Progenitor cell of endocrine pancreas (in vitro differentiated cells): ENCODE data around the gene SYCN. TPM values are rescaled to one million over a fixed set of nuclear protein-coding genes. Genes with fewer than 3 reads are reported as not detected.

ENCODE experiments used
- DNase-seq: peaks from one replicate; pipeline ENCODE4 v3.0.0; 2021; ENCODE audit warnings: low spot score; ENCODE audit not compliant: unreplicated experiment
- H3K27ac Mint-ChIP-seq: 2 replicates; pipeline ENCODE4 v1.8.0; 2021; ENCODE audit warnings: mild to moderate bottlenecking, moderate library complexity, mixed read lengths
- H3K27me3 Mint-ChIP-seq: 2 replicates; pipeline ENCODE4 v1.8.0; 2021; ENCODE audit warnings: mixed read lengths
- H3K36me3 Mint-ChIP-seq: 2 replicates; pipeline ENCODE4 v1.8.0; 2022; ENCODE audit warnings: mixed read lengths; ENCODE audit not compliant: insufficient read depth
- H3K4me1 Mint-ChIP-seq: 2 replicates; pipeline ENCODE4 v1.8.0; 2021; ENCODE audit warnings: low read depth, mixed read lengths
- H3K4me3 Mint-ChIP-seq: 2 replicates; pipeline ENCODE4 v1.8.0; 2021; ENCODE audit warnings: low read depth, mild to moderate bottlenecking, moderate library complexity, mixed read lengths
- H3K9me3 Mint-ChIP-seq: 2 replicates; pipeline ENCODE4 v1.8.0; 2021; ENCODE audit warnings: low read depth, mixed read lengths
- long read RNA-seq: library from polyadenylated mRNA; unstranded; transcript quantifications from one replicate; pipeline ENCODE4 v2.0.0, GENCODE V29; 2020
- total RNA-seq: library from RNA; stranded (reverse); gene quantifications from 2 replicates; pipeline ENCODE4 v1.2.1, GENCODE V29; 2021
- TF ChIP-seq, protein P1 (sequence below): fragments of 200-600 bp; sonication (generic); IDR thresholded peaks from one replicate; pipeline ENCODE4 v1.5.0; 2021; ENCODE audit warnings: antibody characterized with exemption, mild to moderate bottlenecking; ENCODE audit not compliant: unreplicated experiment

SYCN gene, protein sequence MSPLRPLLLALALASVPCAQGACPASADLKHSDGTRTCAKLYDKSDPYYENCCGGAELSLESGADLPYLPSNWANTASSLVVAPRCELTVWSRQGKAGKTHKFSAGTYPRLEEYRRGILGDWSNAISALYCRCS
- not detected in 2 replicates for total RNA-seq
- long read RNA-seq, result 0 reads

DNA sequence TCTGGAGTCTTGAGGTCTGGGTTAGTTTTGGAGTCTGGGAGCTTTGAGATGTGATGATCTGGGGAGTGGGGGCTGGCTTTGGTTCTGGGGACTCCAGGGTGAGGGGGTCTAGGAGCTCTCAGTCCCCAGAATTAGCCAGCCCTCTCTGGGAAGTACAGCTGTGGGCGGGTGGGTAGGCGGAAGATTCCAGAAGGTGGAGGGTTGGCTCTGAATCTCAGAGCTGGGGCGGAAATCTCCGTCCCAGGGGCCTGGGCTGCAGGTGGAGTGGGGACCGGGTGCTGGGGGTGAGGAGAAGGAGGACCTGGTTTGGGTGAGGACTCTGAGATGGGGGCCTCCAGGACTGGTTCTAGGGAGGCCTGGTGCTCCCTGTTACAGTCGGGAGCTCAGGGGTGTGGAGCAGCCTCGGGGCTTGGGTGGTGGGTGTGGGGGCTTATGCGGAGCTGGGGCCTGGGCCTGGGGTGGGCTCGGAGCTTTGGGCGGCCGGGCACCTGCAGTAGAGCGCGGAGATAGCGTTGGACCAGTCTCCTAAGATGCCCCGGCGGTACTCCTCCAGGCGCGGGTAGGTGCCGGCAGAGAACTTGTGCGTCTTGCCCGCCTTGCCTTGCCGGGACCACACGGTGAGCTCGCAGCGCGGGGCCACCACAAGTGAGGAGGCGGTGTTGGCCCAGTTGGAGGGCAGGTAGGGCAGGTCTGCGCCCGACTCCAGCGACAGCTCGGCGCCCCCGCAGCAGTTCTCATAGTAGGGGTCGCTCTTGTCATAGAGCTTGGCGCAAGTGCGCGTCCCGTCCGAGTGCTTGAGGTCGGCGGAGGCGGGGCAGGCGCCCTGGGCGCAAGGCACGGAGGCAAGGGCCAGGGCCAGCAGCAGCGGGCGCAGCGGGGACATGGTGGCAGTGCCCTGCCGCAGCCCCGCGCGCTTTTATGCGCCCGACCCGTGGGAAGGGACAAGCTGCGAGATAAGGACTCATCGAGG, at the start of gene SYCN:
Gene SYCN, minus strand, starts transcription at position 892 of the 970 bp plus-strand sequence. Its CDS starts 9 bp downstream, at position 883.
- no peak for DNase-seq
- no peaks in the 10 kb centered on the region for H3K9me3 Mint-ChIP-seq
- no peaks in the 10 kb centered on the region for H3K36me3 Mint-ChIP-seq
- H3K4me3 Mint-ChIP-seq, result no peak within 1 kb of the TSS
- H3K4me1 Mint-ChIP-seq, result peaks cover 5% of the 10 kb centered on the region
- TF ChIP-seq, protein P1, sequence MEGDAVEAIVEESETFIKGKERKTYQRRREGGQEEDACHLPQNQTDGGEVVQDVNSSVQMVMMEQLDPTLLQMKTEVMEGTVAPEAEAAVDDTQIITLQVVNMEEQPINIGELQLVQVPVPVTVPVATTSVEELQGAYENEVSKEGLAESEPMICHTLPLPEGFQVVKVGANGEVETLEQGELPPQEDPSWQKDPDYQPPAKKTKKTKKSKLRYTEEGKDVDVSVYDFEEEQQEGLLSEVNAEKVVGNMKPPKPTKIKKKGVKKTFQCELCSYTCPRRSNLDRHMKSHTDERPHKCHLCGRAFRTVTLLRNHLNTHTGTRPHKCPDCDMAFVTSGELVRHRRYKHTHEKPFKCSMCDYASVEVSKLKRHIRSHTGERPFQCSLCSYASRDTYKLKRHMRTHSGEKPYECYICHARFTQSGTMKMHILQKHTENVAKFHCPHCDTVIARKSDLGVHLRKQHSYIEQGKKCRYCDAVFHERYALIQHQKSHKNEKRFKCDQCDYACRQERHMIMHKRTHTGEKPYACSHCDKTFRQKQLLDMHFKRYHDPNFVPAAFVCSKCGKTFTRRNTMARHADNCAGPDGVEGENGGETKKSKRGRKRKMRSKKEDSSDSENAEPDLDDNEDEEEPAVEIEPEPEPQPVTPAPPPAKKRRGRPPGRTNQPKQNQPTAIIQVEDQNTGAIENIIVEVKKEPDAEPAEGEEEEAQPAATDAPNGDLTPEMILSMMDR, result no peak
- H3K27me3 Mint-ChIP-seq, result peaks cover 42% of the 10 kb centered on the region
- peak within 1 kb of the TSS; percentile 62 for H3K27ac Mint-ChIP-seq

DNA sequence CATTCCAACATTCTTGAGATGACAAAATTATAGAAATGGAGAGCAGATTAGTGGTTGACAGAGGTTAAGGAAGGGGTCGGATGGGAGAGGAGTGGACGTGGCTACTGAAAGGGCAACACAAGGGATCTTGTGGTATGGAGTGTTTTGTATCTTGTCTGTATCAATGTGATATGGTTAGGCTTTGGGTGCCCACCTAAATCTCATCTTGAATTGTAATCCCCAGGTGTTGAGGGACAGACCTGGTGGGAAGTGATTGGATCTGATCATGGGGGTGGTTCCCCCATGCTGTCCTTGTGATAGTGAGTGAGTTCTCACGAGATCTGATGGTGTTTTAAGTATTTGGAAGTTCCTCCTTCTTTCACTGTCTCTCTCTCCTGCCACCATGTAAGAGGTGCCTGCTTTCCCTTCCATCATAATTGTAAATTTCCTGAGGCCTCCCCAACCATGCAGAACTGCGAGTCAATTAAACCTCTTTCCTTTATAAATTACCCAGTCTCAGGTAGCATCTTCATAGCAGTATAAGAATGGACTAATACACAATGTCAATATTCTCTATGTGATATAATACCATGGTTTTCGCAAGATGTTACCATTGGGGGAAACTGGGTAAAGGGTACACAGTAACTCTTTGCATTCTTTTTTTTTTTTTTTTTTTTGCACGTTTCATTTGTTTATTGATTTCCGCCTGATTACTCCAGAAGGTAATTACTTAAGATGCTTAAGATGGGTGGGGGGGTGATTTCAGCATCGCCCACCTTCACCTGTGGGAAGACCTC, 49.5 kb upstream of the SYCN start:
- H3K4me3 Mint-ChIP-seq, result no peak overlapping the region
- TF ChIP-seq, protein P1, result no peak
- peaks cover 56% of the 10 kb centered on the region for H3K27me3 Mint-ChIP-seq
- DNase-seq, result no peak
- H3K27ac Mint-ChIP-seq, result no peak overlapping the region
- no peaks in the 10 kb centered on the region for H3K9me3 Mint-ChIP-seq
- H3K36me3 Mint-ChIP-seq, result no peaks in the 10 kb centered on the region
- no peaks in the 10 kb centered on the region for H3K4me1 Mint-ChIP-seq

DNA sequence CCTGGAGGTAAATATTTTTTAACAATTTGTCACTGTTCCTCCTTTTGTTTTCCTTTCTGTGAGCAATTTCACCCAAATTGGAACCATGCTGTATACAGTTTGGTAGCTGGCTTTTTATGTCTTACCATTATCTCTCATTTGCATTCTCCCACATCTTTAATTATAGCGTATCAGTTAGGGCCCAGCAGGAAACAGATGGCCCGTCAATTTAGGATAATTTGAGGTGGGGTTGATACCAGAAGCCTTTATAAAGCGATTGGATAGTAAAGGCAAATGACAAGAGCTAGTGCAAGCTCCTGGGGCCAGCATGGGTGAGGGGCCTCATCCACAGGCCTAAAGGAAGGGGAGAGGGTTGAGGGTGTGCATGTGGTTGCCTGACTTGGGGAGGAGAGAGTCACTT, 48.4 kb upstream of the SYCN start:
- peaks cover 63% of the 10 kb centered on the region for H3K27me3 Mint-ChIP-seq
- H3K9me3 Mint-ChIP-seq, result no peaks in the 10 kb centered on the region
- H3K4me3 Mint-ChIP-seq, result no peak overlapping the region
- no peak for DNase-seq
- H3K27ac Mint-ChIP-seq, result no peak overlapping the region
- no peaks in the 10 kb centered on the region for H3K4me1 Mint-ChIP-seq
- TF ChIP-seq, protein P1, result no peak
- no peaks in the 10 kb centered on the region for H3K36me3 Mint-ChIP-seq

DNA sequence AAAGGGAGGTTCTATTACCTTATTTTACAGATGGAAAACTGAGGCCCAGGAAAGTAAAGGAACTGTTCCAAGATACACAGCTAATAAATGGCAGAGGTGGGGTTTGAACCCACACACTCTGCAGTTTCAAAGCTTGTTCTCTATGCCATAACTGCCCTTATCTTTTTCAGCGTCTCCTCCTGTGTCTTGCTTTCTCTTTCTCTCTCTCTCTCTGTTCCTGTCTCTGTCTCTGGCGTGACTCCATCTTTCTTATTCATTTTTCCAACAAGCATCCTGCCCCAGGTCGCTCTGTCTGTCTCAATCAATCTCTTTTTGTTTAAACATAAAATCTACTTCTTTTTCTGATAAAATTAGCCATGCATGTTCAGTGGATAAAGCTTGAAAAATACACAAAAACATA, 47.8 kb upstream of the SYCN start:
- H3K27me3 Mint-ChIP-seq, result peaks cover 70% of the 10 kb centered on the region
- no peaks in the 10 kb centered on the region for H3K36me3 Mint-ChIP-seq
- H3K4me1 Mint-ChIP-seq, result no peaks in the 10 kb centered on the region
- no peak overlapping the region for H3K27ac Mint-ChIP-seq
- no peaks in the 10 kb centered on the region for H3K9me3 Mint-ChIP-seq
- no peak for DNase-seq
- H3K4me3 Mint-ChIP-seq, result no peak overlapping the region
- TF ChIP-seq, protein P1, result no peak

DNA sequence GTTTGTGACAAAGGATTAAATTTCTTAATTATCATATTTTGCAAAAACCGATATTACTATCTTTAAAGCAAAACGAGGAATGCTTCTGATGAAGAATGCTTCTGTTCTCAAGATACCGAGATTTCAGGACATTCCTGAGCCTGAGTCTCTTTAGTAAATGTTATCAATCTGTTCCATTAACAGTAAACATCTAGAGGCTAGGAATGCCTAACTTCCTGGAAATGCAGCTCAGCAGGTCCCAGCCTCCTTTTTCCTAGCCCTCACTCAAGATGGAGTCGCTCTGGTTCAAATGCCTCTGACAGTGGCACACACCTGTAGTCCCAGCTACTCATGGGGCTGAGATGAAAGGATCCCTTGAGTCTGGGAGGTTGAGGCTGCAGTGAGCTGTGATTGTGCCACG, 47.0 kb upstream of the SYCN start:
- no peaks in the 10 kb centered on the region for H3K4me1 Mint-ChIP-seq

More for the DNA sequence above, 47.0 kb upstream of the SYCN start:
- no peaks in the 10 kb centered on the region for H3K36me3 Mint-ChIP-seq
- no peaks in the 10 kb centered on the region for H3K9me3 Mint-ChIP-seq
- peaks cover 70% of the 10 kb centered on the region for H3K27me3 Mint-ChIP-seq
- H3K4me3 Mint-ChIP-seq, result no peak overlapping the region
- TF ChIP-seq, protein P1, result no peak
- no peak overlapping the region for H3K27ac Mint-ChIP-seq
- no peak for DNase-seq
